PC-3 (cell line): ENCODE results near the gene CERS6. TPM values are rescaled to one million over a fixed set of nuclear protein-coding genes. Genes with fewer than 3 reads are reported as not detected.

Experiments used
- ATAC-seq: fragments of 200-7000 bp; cut with Tn5 transposase; 2 replicates; pipeline ENCODE4 v1.9.1; 2020; ENCODE audit warnings: mild to moderate bottlenecking, moderate library complexity
- BruUV-seq: library from RNA; stranded (reverse); fragments of 400-500 nt; replicated peaks from 2 replicates; lab custom pipeline; 2021; lab: Mats Ljungman, UMichigan
- CTCF ChIA-PET: fragments of 300-600 bp; sonication (Branson Sonifier 250); formaldehyde crosslinking; loops from one replicate; lab custom pipeline; 2022; ENCODE audit warnings: antibody characterized with exemption; lab: Charles Lee
- POLR2A ChIA-PET: fragments of 300-600 bp; sonication (Branson Sonifier 250); formaldehyde crosslinking; loops from one replicate; lab custom pipeline; 2022; ENCODE audit warnings: antibody characterized with exemption; ENCODE audit not compliant: unreplicated experiment; lab: Charles Lee
- DNase-seq: peaks from one replicate; pipeline ENCODE4 v3.0.0-alpha.2; 2015
- H2AFZ ChIP-seq: fragments of 300-600 bp; sonication (generic); 2 replicates; pipeline ENCODE4 v1.6.0; 2016; ENCODE audit warnings: antibody characterized with exemption, low read length
- H3F3A ChIP-seq: fragments of 300-600 bp; sonication (generic); one replicate; pipeline ENCODE4 v1.6.0; 2017; ENCODE audit warnings: antibody characterized with exemption, low read length, control low read depth, mild to moderate bottlenecking; ENCODE audit not compliant: unreplicated experiment
- H3K27ac ChIP-seq: fragments of 300-600 bp; sonication (generic); 2 replicates; pipeline ENCODE4 v1.5.1; 2016; ENCODE audit warnings: mild to moderate bottlenecking, low read length
- H3K27me3 ChIP-seq: fragments of 300-600 bp; sonication (generic); 2 replicates; pipeline ENCODE4 v1.6.1; 2016; ENCODE audit warnings: low read length, mixed read lengths
- H3K36me3 ChIP-seq: fragments of 300-600 bp; sonication (generic); 2 replicates; pipeline ENCODE4 v1.6.1; 2016; ENCODE audit warnings: low read depth, mixed run types, low read length, mixed read lengths
- H3K4me1 ChIP-seq: fragments of 300-600 bp; sonication (generic); 2 replicates; pipeline ENCODE4 v1.5.1; 2016; ENCODE audit warnings: low read length; ENCODE audit not compliant: insufficient read depth
- H3K4me2 ChIP-seq: fragments of 300-600 bp; sonication (generic); 2 replicates; pipeline ENCODE4 v1.6.0; 2016; ENCODE audit warnings: low read length
- H3K4me3 ChIP-seq: fragments of 300-600 bp; sonication (generic); 2 replicates; pipeline ENCODE4 v1.5.1; 2016; ENCODE audit warnings: mild to moderate bottlenecking, low read length, mixed read lengths
- H3K79me2 ChIP-seq: fragments of 300-600 bp; sonication (generic); 2 replicates; pipeline ENCODE4 v1.6.1; 2017; ENCODE audit warnings: low read length, mixed read lengths
- H3K9ac ChIP-seq: fragments of 300-600 bp; sonication (generic); 2 replicates; pipeline ENCODE4 v1.6.0; 2016; ENCODE audit warnings: mild to moderate bottlenecking, low read length
- H3K9me2 ChIP-seq: fragments of 300-600 bp; sonication (generic); replicated peaks from 2 replicates; pipeline ENCODE4 v1.6.1; 2016; ENCODE audit warnings: mixed run types, low read length, mixed read lengths
- H3K9me3 ChIP-seq: fragments of 300-600 bp; sonication (generic); 2 replicates; pipeline ENCODE4 v1.6.1; 2016; ENCODE audit warnings: low read length, mixed read lengths
- H4K20me1 ChIP-seq: fragments of 300-600 bp; sonication (generic); 2 replicates; pipeline ENCODE4 v1.6.1; 2016; ENCODE audit warnings: low read length, mixed read lengths
- EZH2 ChIP-seq: fragments of 300-600 bp; sonication (generic); IDR thresholded peaks from one replicate; pipeline ENCODE4 v1.6.1; 2017; ENCODE audit warnings: antibody characterized with exemption, mild to moderate bottlenecking, low read length; ENCODE audit not compliant: unreplicated experiment
- EZH2phosphoT487 ChIP-seq: fragments of 300-600 bp; sonication (generic); IDR thresholded peaks from 2 replicates; pipeline ENCODE4 v1.6.1; 2018; ENCODE audit warnings: mild to moderate bottlenecking, antibody characterized with exemption, low read length, borderline replicate concordance
- intact Hi-C: fragments of 100-400 bp; cut with micrococcal nuclease; formaldehyde crosslinking; loops from 2 replicates; pipeline ENCODE4 v1.9.0; 2023
- total RNA-seq: library from RNA; depleted of rRNA; stranded (reverse); fragments of >200 nt; gene quantifications from 2 replicates; pipeline ENCODE4 v1.2.3, GENCODE V29; 2014
- TF ChIP-seq, protein P1 (sequence below): fragments of 300-600 bp; sonication (generic); conservative IDR thresholded peaks from 2 replicates; pipeline ENCODE4 v1.5.1; 2017; ENCODE audit warnings: antibody characterized with exemption, low read depth, mild to moderate bottlenecking, low read length

Gene CERS6
- total RNA-seq, 1 experiment from 2014 or later, result 24.2 TPM

DNA sequence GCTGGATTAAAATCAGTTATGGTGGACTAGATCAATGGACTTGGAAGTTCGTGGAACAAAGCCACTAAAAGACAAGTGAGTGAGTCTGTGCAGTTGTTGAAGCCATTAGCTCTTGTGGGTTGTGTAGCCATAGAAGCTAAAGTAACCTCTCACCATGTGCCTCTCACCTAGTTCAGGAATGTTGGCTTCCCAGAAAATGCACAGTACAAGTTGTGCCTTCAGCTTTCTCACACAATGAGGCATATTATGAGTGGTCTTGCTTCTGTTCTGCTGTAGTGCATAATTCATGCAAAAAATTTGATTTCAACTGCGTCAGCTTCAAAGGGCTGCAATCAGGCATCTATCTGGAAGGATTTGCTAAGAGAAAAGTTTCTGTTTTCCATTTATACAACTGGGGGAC, 26.2 kb downstream of the CERS6 start:
- no peaks in the 10 kb centered on the region for H3K9me3 ChIP-seq
- H3F3A ChIP-seq, result no peaks in the 10 kb centered on the region
- ChIA-PET POLR2A (no interaction called here), CTCF (no interaction called here)
- no peaks in the 10 kb centered on the region for H3K9me2 ChIP-seq
- ATAC-seq (no peak), DNase-seq (no peak)
- H3K27me3 ChIP-seq, result no peaks in the 10 kb centered on the region
- H3K4me3 ChIP-seq, result no peak overlapping the region
- no peaks in the 10 kb centered on the region for H3K79me2 ChIP-seq
- no peaks in the 10 kb centered on the region for H3K4me1 ChIP-seq
- no peaks in the 10 kb centered on the region for H3K36me3 ChIP-seq
- no peak overlapping the region for H3K27ac ChIP-seq
- H3K9ac ChIP-seq, result no peak overlapping the region
- intact Hi-C loops, result no loop called here
- BruUV-seq, result no TSS peak
- no peak overlapping the region for H3K4me2 ChIP-seq
- no peaks in the 10 kb centered on the region for H4K20me1 ChIP-seq
- no peak overlapping the region for H2AFZ ChIP-seq
- TF ChIP-seq EZH2phosphoT487 (no peak), EZH2 (no peak)
- TF ChIP-seq, protein P1, sequence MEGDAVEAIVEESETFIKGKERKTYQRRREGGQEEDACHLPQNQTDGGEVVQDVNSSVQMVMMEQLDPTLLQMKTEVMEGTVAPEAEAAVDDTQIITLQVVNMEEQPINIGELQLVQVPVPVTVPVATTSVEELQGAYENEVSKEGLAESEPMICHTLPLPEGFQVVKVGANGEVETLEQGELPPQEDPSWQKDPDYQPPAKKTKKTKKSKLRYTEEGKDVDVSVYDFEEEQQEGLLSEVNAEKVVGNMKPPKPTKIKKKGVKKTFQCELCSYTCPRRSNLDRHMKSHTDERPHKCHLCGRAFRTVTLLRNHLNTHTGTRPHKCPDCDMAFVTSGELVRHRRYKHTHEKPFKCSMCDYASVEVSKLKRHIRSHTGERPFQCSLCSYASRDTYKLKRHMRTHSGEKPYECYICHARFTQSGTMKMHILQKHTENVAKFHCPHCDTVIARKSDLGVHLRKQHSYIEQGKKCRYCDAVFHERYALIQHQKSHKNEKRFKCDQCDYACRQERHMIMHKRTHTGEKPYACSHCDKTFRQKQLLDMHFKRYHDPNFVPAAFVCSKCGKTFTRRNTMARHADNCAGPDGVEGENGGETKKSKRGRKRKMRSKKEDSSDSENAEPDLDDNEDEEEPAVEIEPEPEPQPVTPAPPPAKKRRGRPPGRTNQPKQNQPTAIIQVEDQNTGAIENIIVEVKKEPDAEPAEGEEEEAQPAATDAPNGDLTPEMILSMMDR, result no peak

DNA sequence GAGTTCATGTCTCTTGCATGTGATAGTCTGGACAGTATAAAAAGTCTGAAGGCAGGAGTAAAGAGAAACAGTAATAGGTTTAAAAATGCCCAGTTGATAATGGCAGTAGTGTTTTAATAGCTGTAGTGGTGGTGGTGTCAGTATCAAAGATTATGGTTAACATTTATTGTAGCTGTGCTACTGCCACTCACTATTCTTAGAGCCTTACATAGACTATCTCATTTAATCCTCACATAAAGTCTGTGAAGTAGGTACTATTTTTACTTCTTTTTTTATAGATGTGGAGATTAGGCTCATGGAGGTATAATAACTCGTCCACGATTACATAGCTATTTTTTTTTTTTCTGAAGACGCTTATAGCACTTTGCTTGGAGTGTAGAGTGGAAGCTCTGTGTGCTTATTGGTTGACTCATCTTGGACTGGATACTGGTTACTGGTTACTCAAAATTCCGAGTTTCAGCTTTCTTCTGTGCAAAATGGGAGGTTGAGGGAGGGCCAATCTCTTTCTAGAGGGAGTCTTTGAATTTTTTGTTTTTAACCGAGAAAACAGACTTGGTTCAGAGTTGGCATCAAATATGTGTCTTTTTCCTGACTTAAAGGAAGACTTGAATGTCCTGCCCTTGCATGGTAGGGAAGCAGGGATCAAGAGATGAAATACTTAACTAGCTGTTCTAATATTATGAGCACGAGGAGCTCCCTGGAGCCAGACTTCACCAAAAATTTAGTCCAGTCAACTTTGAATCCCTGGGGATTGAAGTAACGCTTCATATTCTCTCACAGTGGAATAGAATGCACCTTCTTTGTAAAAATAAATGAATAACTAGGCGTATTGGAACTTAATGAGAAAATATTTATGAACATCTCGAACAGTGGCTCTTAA, 27.1 kb downstream of the CERS6 start:
- ATAC-seq (no peak), DNase-seq (no peak)
- Histone ChIP-seq H2AFZ (no peak overlapping the region), H3K9me2 (no peaks in the 10 kb centered on the region), H3K36me3 (no peaks in the 10 kb centered on the region), H3K4me1 (no peaks in the 10 kb centered on the region), H3K9ac (no peak overlapping the region), H3K4me3 (no peak overlapping the region), H3K27me3 (no peaks in the 10 kb centered on the region), H3F3A (no peaks in the 10 kb centered on the region), H4K20me1 (no peaks in the 10 kb centered on the region), H3K27ac (no peak overlapping the region), H3K79me2 (no peaks in the 10 kb centered on the region), H3K9me3 (no peaks in the 10 kb centered on the region), H3K4me2 (no peak overlapping the region)
- CTCF ChIA-PET, result no interaction called here
- BruUV-seq, result no TSS peak
- intact Hi-C loops, result no loop called here
- POLR2A ChIA-PET, result interaction anchor here (0.6 kb wide), 1 partner anchor 129 kb away, joined by 3 read pairs; no protein-coding TSS in a partner anchor
- TF ChIP-seq EZH2phosphoT487 (no peak), EZH2 (no peak)
- TF ChIP-seq, protein P1, result no peak

DNA sequence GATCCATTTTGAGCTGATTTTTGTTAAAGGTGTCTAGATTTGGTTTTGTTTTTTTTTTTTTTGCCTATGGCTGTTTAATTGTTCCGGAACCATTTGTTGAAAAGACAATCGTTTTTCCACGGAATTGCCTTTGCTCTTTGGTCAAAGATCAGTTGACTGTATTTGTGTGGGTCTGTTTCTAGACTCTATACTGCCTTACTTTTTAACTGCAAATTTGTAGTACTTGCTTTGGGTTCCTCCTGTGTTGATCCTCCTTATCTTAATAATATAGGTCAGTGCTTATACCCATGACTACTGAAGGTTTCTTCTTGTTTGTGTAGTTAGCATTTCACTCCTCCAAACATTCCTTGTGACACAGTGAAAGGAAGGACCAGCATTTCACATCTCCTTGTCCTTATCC, 30.4 kb downstream of the CERS6 start:
- 0 out of 2 replicates have a peak, but pooled peaks cover 5% of the 10 kb centered on the region for H3K79me2 ChIP-seq
- no peak overlapping the region for H3K9ac ChIP-seq
- POLR2A ChIA-PET, result no interaction called here
- H3K4me1 ChIP-seq, result no peaks in the 10 kb centered on the region
- no TSS peak for BruUV-seq
- no peak overlapping the region for H3K4me3 ChIP-seq
- H3K27me3 ChIP-seq, result no peaks in the 10 kb centered on the region
- no peak for ATAC-seq
- H3K36me3 ChIP-seq, result no peaks in the 10 kb centered on the region
- no peak for DNase-seq
- H3K27ac ChIP-seq, result no peak overlapping the region
- H3K4me2 ChIP-seq, result no peak overlapping the region
- H2AFZ ChIP-seq, result no peak overlapping the region
- no peaks in the 10 kb centered on the region for H3K9me3 ChIP-seq
- no peaks in the 10 kb centered on the region for H3K9me2 ChIP-seq
- TF ChIP-seq EZH2 (no peak), EZH2phosphoT487 (no peak)
- TF ChIP-seq, protein P1, result no peak
- H3F3A ChIP-seq, result no peaks in the 10 kb centered on the region
- intact Hi-C loops, result no loop called here
- CTCF ChIA-PET, result no interaction called here
- no peaks in the 10 kb centered on the region for H4K20me1 ChIP-seq
